HEK293 (cell line): ENCODE results near the gene MRPL28.
A peak's percentile ranks its signal among the peaks of the same experiment; 100 is the strongest.

Source experiments
- EGR2 ChIP-seq: fragments of 450-650 bp; formaldehyde crosslinking; IDR thresholded peaks from 2 replicates; pipeline ENCODE4 v1.5.1; 2016; ENCODE audit warnings: low read depth, missing biosample characterization, missing genetic modification characterization
- SALL2 ChIP-seq: fragments of 450-650 bp; formaldehyde crosslinking; IDR thresholded peaks from 2 replicates; pipeline ENCODE4 v1.5.0; 2017; ENCODE audit warnings: missing biosample characterization, mild to moderate bottlenecking, missing genetic modification characterization, borderline replicate concordance
- SP3 ChIP-seq: fragments of 450-650 bp; formaldehyde crosslinking; IDR thresholded peaks from 2 replicates; pipeline ENCODE4 v1.5.1; 2016; ENCODE audit warnings: missing biosample characterization, missing genetic modification characterization
- YY2 ChIP-seq: fragments of 450-650 bp; formaldehyde crosslinking; IDR thresholded peaks from 2 replicates; pipeline ENCODE4 v1.5.1; 2016; ENCODE audit warnings: missing biosample characterization, missing genetic modification characterization
- ZBTB11 ChIP-seq: fragments of 450-650 bp; formaldehyde crosslinking; conservative IDR thresholded peaks from 2 replicates; pipeline ENCODE4 v1.5.1; 2016; ENCODE audit warnings: low read depth, missing biosample characterization, missing genetic modification characterization
- ZEB2 ChIP-seq: fragments of 450-650 bp; formaldehyde crosslinking; IDR thresholded peaks from 2 replicates; pipeline ENCODE4 v1.5.1; 2016; ENCODE audit warnings: missing biosample characterization, missing genetic modification characterization
- ZFP69B ChIP-seq: fragments of 450-650 bp; formaldehyde crosslinking; IDR thresholded peaks from 2 replicates; pipeline ENCODE4 v1.5.1; 2016; ENCODE audit warnings: missing biosample characterization, missing genetic modification characterization
- ZIC2 ChIP-seq: fragments of 450-650 bp; formaldehyde crosslinking; IDR thresholded peaks from 2 replicates; pipeline ENCODE4 v1.5.1; 2016; ENCODE audit warnings: missing biosample characterization, missing genetic modification characterization
- ZNF248 ChIP-seq: fragments of 450-650 bp; formaldehyde crosslinking; IDR thresholded peaks from 2 replicates; pipeline ENCODE4 v1.5.1; 2017; ENCODE audit warnings: missing biosample characterization, missing genetic modification characterization
- ZNF280D ChIP-seq: fragments of 450-650 bp; formaldehyde crosslinking; IDR thresholded peaks from 2 replicates; pipeline ENCODE4 v1.5.1; 2016; ENCODE audit warnings: missing biosample characterization, missing genetic modification characterization
- ZNF341 ChIP-seq: fragments of 450-650 bp; formaldehyde crosslinking; IDR thresholded peaks from 2 replicates; pipeline ENCODE4; 2016; ENCODE audit warnings: low read depth, missing biosample characterization, missing genetic modification characterization
- ZNF423 ChIP-seq: fragments of 450-650 bp; formaldehyde crosslinking; IDR thresholded peaks from 2 replicates; pipeline ENCODE4 v1.5.1; 2016; ENCODE audit warnings: missing biosample characterization, missing genetic modification characterization
- ZNF521 ChIP-seq: fragments of 450-650 bp; formaldehyde crosslinking; IDR thresholded peaks from 2 replicates; pipeline ENCODE4 v1.5.1; 2017; ENCODE audit warnings: missing biosample characterization, mild to moderate bottlenecking, missing genetic modification characterization
- ZNF544 ChIP-seq: fragments of 450-650 bp; formaldehyde crosslinking; IDR thresholded peaks from 2 replicates; pipeline ENCODE4 v1.5.0; 2017; ENCODE audit warnings: missing biosample characterization, missing genetic modification characterization
- ZNF560 ChIP-seq: fragments of 450-650 bp; formaldehyde crosslinking; IDR thresholded peaks from 2 replicates; pipeline ENCODE4 v1.5.1; 2017; ENCODE audit warnings: missing biosample characterization, missing genetic modification characterization, borderline replicate concordance
- ZNF571 ChIP-seq: fragments of 450-650 bp; formaldehyde crosslinking; IDR thresholded peaks from 2 replicates; pipeline ENCODE4 v1.5.0; 2017; ENCODE audit warnings: missing biosample characterization, missing genetic modification characterization
- ZNF600 ChIP-seq: fragments of 450-650 bp; formaldehyde crosslinking; IDR thresholded peaks from 2 replicates; pipeline ENCODE4 v1.5.1; 2016; ENCODE audit warnings: missing biosample characterization, missing genetic modification characterization
- ZNF621 ChIP-seq: fragments of 450-650 bp; formaldehyde crosslinking; IDR thresholded peaks from 2 replicates; pipeline ENCODE4 v1.5.1; 2017; ENCODE audit warnings: missing biosample characterization, missing genetic modification characterization
- ZNF664 ChIP-seq: fragments of 450-650 bp; formaldehyde crosslinking; IDR thresholded peaks from 2 replicates; pipeline ENCODE4 v1.5.1; 2016; ENCODE audit warnings: missing biosample characterization, missing genetic modification characterization
- ZNF704 ChIP-seq: fragments of 450-650 bp; formaldehyde crosslinking; IDR thresholded peaks from 2 replicates; pipeline ENCODE4 v1.5.1; 2016; ENCODE audit warnings: missing biosample characterization, missing genetic modification characterization
- ZSCAN16 ChIP-seq: fragments of 450-650 bp; formaldehyde crosslinking; IDR thresholded peaks from 2 replicates; pipeline ENCODE4 v1.5.1; 2016; ENCODE audit warnings: missing biosample characterization, missing genetic modification characterization
- TF ChIP-seq, protein P1 (sequence below): fragments of 450-650 bp; formaldehyde crosslinking; IDR thresholded peaks from 2 replicates; pipeline ENCODE4 v1.5.1; 2016; ENCODE audit warnings: missing biosample characterization, missing genetic modification characterization, borderline replicate concordance
- TF ChIP-seq, protein P2 (sequence below): fragments of 450-650 bp; formaldehyde crosslinking; IDR thresholded peaks from 2 replicates; pipeline ENCODE4 v1.5.1; 2016; ENCODE audit warnings: missing biosample characterization, missing genetic modification characterization
- TF ChIP-seq, protein P3 (sequence below): fragments of 450-650 bp; formaldehyde crosslinking; IDR thresholded peaks from 2 replicates; pipeline ENCODE4 v1.5.1; 2016; ENCODE audit warnings: missing biosample characterization, missing genetic modification characterization

The MRPL28 gene

GRCh38 chr16:381012-381788 is 10.9 kb upstream of the MRPL28 start (continued):
- TF ChIP-seq, protein P1, sequence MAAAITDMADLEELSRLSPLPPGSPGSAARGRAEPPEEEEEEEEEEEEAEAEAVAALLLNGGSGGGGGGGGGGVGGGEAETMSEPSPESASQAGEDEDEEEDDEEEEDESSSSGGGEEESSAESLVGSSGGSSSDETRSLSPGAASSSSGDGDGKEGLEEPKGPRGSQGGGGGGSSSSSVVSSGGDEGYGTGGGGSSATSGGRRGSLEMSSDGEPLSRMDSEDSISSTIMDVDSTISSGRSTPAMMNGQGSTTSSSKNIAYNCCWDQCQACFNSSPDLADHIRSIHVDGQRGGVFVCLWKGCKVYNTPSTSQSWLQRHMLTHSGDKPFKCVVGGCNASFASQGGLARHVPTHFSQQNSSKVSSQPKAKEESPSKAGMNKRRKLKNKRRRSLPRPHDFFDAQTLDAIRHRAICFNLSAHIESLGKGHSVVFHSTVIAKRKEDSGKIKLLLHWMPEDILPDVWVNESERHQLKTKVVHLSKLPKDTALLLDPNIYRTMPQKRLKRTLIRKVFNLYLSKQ (tag by site-specific recombination), result no peak
- no peak for TF ChIP-seq SALL2
- no peak for TF ChIP-seq ZNF621 (tag by site-specific recombination)
- peak; percentile 54 for TF ChIP-seq ZNF600 (tag by site-specific recombination)
- no peak for TF ChIP-seq ZNF571
- TF ChIP-seq ZNF664 (tag by site-specific recombination), result no peak
- no peak for TF ChIP-seq ZSCAN16 (tag by site-specific recombination)
- TF ChIP-seq ZNF248 (tag by site-specific recombination), result no peak
- TF ChIP-seq EGR2, result peak; percentile 19; the same call in 1 of the 2 replicates
- TF ChIP-seq ZBTB11 (tag by site-specific recombination), result peak; percentile 63
- peak; percentile 35; the same call in 1 of the 2 replicates for TF ChIP-seq ZNF341 (tag by site-specific recombination)
- TF ChIP-seq ZEB2, result peak; percentile 65; the same call in 1 of the 2 replicates
- TF ChIP-seq, protein P2, sequence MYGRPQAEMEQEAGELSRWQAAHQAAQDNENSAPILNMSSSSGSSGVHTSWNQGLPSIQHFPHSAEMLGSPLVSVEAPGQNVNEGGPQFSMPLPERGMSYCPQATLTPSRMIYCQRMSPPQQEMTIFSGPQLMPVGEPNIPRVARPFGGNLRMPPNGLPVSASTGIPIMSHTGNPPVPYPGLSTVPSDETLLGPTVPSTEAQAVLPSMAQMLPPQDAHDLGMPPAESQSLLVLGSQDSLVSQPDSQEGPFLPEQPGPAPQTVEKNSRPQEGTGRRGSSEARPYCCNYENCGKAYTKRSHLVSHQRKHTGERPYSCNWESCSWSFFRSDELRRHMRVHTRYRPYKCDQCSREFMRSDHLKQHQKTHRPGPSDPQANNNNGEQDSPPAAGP, result peak; percentile 64
- TF ChIP-seq ZNF544 (tag by site-specific recombination), result no peak
- TF ChIP-seq ZFP69B, result peak; percentile 48; the same call in 1 of the 2 replicates
- no peak for TF ChIP-seq ZNF560 (tag by site-specific recombination)
- peak; percentile 70 for TF ChIP-seq ZNF423
- no peak for TF ChIP-seq YY2 (tag by site-specific recombination)
- TF ChIP-seq ZIC2, result peak; percentile 56
- TF ChIP-seq SP3 (tag by site-specific recombination), result peak; percentile 52
- 0 out of 2 replicates have a peak, but pooled peaks have one; percentile 24 for TF ChIP-seq ZNF704 (tag by site-specific recombination)
- TF ChIP-seq ZNF280D (tag by site-specific recombination), result no peak
- no peak for TF ChIP-seq ZNF521
- TF ChIP-seq, protein P3, sequence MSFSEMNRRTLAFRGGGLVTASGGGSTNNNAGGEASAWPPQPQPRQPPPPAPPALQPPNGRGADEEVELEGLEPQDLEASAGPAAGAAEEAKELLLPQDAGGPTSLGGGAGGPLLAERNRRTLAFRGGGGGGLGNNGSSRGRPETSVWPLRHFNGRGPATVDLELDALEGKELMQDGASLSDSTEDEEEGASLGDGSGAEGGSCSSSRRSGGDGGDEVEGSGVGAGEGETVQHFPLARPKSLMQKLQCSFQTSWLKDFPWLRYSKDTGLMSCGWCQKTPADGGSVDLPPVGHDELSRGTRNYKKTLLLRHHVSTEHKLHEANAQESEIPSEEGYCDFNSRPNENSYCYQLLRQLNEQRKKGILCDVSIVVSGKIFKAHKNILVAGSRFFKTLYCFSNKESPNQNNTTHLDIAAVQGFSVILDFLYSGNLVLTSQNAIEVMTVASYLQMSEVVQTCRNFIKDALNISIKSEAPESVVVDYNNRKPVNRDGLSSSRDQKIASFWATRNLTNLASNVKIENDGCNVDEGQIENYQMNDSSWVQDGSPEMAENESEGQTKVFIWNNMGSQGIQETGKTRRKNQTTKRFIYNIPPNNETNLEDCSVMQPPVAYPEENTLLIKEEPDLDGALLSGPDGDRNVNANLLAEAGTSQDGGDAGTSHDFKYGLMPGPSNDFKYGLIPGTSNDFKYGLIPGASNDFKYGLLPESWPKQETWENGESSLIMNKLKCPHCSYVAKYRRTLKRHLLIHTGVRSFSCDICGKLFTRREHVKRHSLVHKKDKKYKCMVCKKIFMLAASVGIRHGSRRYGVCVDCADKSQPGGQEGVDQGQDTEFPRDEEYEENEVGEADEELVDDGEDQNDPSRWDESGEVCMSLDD (tag by site-specific recombination), result peak; percentile 63; the same call in 1 of the 2 replicates
